ENCODE results near the gene PLVAP. TPM values are rescaled to one million over a fixed set of nuclear protein-coding genes. Genes with fewer than 3 reads are reported as not detected.

PLVAP gene
- total and polyA plus RNA-seq, 9 of the 15 experiments (the other 6 are each of a cell fraction or from before 2014, with no cell fraction given): 0.09 to 0.84 (median 0.51) TPM; not detected in 4

DNA sequence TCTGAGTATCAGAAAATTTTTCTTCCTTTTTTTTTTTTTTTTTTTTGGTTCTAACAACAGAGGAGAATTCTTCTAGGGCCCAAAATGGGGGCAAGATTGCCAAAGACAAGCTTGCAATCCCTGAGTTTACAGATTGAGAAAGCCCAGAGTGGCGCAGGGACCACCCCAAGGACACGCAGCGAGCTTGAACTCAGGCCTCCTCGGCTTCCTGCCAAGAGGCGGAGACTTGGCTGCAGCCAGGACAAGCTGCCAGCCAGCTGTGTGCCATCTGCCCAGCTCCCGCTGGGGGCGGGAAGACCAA lies 72.0 kb downstream of the PLVAP start (continued):
- no peak for TF ChIP-seq PCBP1 (IDR thresholded peaks at IDR 0.05; ENCODE audit: low read depth, low read length, poor library complexity, severe bottlenecking)

GRCh38 chr19:17304386-17305215 lies 72.5 kb downstream of the PLVAP start:
- H3K4me1 ChIP-seq (replicated peaks in 1 of 2; ENCODE audit: control insufficient read depth in 2 of 2, insufficient read depth in 2 of 2, low read length in 2 of 2): peaks cover 26 to 67% of the 10 kb centered on the region in 2 experiments; a peak in 4 of 5 replicates
- ChIA-PET CTCF (ENCODE audit: low intra/inter-chr PET ratio) (interaction anchor here (0.6 to 1.1 kb wide), 3 partner anchors 30 to 86 kb away, joined by 3 read pairs; partner anchors contain the start of gene ANO8), POLR2A (interaction anchor here (0.6 to 1.6 kb wide), 6 partner anchors 10 to 1656 kb away, joined by 3 to 6 read pairs (median 4); partner anchors contain the start of gene BABAM1)
- DNase-seq (ENCODE audit: extremely low read depth in 1 of 4, low spot score in 3 of 4) (no peak), FAIRE-seq (no peak), ATAC-seq (no peak)
- peak overlapping the region; percentile 88; the same call in 1 of the 2 replicates for H2AFZ ChIP-seq (ENCODE audit: low read depth, low read length)
- H4K20me1 ChIP-seq (replicated peaks; ENCODE audit: control insufficient read depth, insufficient read depth, low read length): no peaks in the 10 kb centered on the region
- H3K27ac ChIP-seq (ENCODE audit: extremely low read depth, low read depth, low read length): no peak overlapping the region
- H3K9me3 ChIP-seq (replicated peaks; ENCODE audit: control insufficient read depth, insufficient read depth, low read depth, low read length): no peaks in the 10 kb centered on the region
- H3K4me2 ChIP-seq (ENCODE audit: insufficient read depth, low read length): no peak overlapping the region
- BruUV-seq (replicated peaks): no TSS peak
- no peak overlapping the region for H3K4me3 ChIP-seq
- H3K27me3 ChIP-seq (ENCODE audit: control insufficient read depth in 2 of 2, insufficient read depth in 2 of 2, low read length in 2 of 2): no peaks in the 10 kb centered on the region
- H3K36me3 ChIP-seq (ENCODE audit: control insufficient read depth, insufficient read depth, low read length): peaks cover 14% of the 10 kb centered on the region
- 63% methylated on average over 12 of the region's 12 CpGs for WGBS (ENCODE audit: insufficient coverage, low coverage, missing lambda C conversion rate)
- in situ Hi-C loops (cut with MboI) (no loop called here), intact Hi-C loops (cut with micrococcal nuclease) (loop anchor here (1.0 kb wide), 1 partner anchor 10 kb away; no protein-coding TSS in a partner anchor)
- peaks cover 34% of the 10 kb centered on the region for H3K79me2 ChIP-seq (ENCODE audit: control insufficient read depth, insufficient read depth, low read length)
- peak overlapping the region; percentile 20 to 55; a peak in 2 of 4 replicates for H3K9ac ChIP-seq (ENCODE audit: insufficient read depth in 1 of 2, low read depth in 2 of 2, low read length in 2 of 2)
- no peaks in the 10 kb centered on the region for H3K9me1 ChIP-seq (ENCODE audit: control insufficient read depth, insufficient read depth, low read length)
- TF ChIP-seq ZNF407 (IDR thresholded peaks at IDR 0.05; ENCODE audit: low read depth) (0 out of 2 replicates have a peak, but pooled peaks have one; percentile 30), CREM (IDR thresholded peaks at IDR 0.05; ENCODE audit: low read depth) (no peak), SNRNP70 (optimal IDR thresholded peaks at IDR 0.05; ENCODE audit: low read depth, low read length) (no peak), ZNF277 (CRISPR knock-in tag; IDR thresholded peaks at IDR 0.05; ENCODE audit: borderline replicate concordance) (no peak), PHF8 (IDR thresholded peaks at IDR 0.05; ENCODE audit: borderline replicate concordance, low read length) (no peak)

Measured in K562 (cell line).